NCI-H146 treated with DMSO at 0.1 percent for 48 hours (cell line): ENCODE measurements around the gene ABT1.
"Not testable (repeated sequence)": the region's sequence is repeated elsewhere in the genome, so short reads cannot be mapped to it uniquely, and the experiment has no call there.

ENCODE experiments used
- DNase-seq: peaks from one replicate; lab custom pipeline; 2025; ENCODE audit not compliant: unreplicated experiment; lab: John Stamatoyannopoulos, UW

ABT1 gene

GRCh38 chr6:26596579-26597388, at the start of gene ABT1:
Gene ABT1, plus strand, starts transcription at chr6:26596953. Its CDS starts 30 bp downstream, at chr6:26596983.
- peak; percentile 98 for DNase-seq

GRCh38 chr6:26547363-26547762, 49.4 kb upstream of the ABT1 start:
- DNase-seq = not testable (repeated sequence)

GRCh38 chr6:26550250-26550993, 46.3 kb upstream of the ABT1 start:
- DNase-seq = peak; percentile 91

DNA sequence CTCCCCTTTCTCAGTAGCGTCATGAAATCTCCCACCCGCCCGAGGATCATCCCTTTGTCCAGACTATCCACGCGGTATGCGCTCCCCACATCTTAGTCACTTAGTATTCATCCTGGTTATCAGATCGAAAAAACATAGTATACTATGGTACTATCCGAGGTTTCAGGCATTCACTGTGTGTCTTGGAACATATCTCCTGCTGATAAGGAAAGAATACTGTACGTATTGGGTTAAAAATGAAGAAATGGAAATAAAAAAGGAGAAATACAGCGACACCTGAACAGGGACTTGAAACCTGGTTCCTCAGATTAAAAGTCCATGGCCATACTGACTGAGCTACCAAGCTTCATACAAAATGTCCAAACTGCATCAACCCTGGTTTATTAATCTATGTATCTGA, 44.5 kb upstream of the ABT1 start:
- no peak for DNase-seq

DNA sequence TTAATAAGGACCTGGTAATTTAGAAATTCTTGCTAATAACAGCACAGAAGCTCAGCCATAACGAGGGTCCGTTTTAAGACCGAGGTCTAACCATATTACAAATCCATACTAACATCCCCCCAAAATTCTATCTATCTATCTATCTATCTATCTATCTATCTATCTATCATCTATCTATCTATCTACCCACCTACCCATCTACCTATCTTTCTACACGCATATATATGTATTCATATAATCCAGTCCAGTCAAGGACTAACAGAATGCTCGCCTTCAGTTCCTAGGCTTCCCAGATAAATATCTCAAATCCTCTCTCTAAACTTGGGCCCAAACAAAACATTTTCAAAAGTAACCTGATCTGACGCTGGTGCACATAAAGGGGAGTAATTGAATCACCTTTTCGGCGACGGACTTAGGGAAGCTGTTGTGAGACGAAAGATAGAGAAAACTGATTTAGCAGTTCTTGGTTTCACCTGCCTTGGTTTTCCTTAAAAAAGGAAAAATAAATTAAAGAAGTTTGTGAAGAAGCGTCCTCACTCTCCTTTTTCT, 44.0 kb upstream of the ABT1 start:
- no peak for DNase-seq

- peak; percentile 73 for DNase-seq
These were observed 43.5 kb upstream of the ABT1 start for GRCh38 chr6:26553264-26553634.

GRCh38 chr6:26553635-26554446, 42.9 kb upstream of the ABT1 start:
- peak; percentile 94 for DNase-seq

DNA sequence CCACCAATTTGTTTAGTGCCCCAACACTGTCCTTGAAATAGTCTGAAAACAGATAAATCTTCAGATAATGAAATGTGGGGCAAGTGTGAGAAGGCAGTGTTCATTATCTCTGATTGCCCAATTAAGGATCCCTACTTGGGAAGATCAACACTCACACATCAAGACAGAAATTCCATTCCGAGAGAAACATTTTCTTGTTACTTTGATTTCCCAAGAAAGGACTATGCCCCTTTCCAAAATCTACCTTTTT, 42.4 kb upstream of the ABT1 start:
- no peak for DNase-seq

DNA sequence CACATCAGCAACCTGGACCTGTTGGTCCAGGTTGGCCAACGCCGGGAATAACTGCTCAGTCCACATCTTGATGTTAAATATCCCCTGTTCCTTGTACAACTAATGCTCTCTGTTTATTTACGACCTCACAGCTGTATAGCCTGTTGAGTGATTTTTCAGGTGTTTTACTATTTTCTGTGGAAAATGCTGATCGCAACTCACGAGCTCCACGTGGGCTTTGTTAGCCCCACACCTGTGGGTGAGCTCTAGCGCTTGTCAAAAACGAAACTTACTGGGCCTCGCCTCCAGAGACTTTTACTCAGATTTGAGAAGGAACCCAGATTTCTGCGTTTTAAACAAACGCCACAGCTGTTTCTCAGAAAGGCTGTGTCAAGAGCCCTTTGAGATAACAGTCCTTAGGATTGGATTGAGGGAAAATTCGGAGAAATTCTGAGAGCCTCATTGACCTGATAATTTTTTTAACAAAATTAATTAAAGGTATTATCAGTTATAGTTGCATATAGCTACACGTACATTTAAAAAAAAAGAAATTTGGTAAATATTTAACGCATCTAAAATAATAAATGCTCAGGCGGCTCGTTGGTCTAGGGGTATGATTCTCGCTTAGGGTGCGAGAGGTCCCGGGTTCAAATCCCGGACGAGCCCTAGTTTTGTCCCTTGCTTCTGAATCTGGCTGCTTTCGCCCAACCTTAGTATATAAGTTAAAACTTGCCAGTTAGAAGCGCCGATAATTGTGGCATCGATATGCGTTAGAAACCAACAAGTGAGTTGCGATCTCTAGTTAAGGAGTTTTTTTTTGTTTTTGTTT, 41.9 kb upstream of the ABT1 start:
- DNase-seq = peak; percentile 61

DNA sequence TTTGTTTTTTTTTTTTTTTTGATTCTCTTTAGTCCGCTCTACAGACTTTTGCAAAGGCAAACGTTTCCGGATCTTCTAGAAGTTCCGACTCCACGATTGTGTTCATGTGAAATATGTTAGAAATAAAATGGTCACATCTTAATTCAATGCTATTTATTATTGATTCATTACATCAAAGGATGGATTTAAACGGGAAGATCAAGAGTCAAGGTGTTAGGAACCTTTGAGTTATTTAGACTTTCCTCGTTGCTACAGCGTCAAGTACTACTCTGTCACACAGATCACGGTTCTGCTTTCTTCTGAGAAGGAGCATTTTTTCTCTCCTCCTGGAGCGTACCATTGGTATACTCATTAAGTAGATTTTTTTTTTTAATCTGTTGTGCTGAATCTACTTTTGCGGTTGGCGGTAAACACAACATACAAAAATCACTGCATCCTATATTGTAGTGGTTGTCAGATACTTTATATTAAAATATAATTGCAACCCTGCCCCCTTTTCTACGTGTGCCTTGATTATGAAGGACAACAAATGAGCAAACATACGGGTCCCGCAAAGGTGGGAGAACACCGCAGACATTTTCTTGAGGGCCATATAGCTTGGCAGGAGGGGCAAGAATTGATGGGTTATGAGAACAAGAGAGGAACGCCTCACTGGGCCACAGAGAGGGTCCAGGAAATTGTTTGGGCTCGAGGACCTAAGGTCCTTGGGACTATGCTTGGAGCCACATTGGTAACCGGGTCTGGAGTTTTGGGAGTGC, 41.1 kb upstream of the ABT1 start:
- DNase-seq = peak; percentile 35

- DNase-seq = peak; percentile 93
These were observed 40.3 kb upstream of the ABT1 start for GRCh38 chr6:26556263-26557070.

DNA sequence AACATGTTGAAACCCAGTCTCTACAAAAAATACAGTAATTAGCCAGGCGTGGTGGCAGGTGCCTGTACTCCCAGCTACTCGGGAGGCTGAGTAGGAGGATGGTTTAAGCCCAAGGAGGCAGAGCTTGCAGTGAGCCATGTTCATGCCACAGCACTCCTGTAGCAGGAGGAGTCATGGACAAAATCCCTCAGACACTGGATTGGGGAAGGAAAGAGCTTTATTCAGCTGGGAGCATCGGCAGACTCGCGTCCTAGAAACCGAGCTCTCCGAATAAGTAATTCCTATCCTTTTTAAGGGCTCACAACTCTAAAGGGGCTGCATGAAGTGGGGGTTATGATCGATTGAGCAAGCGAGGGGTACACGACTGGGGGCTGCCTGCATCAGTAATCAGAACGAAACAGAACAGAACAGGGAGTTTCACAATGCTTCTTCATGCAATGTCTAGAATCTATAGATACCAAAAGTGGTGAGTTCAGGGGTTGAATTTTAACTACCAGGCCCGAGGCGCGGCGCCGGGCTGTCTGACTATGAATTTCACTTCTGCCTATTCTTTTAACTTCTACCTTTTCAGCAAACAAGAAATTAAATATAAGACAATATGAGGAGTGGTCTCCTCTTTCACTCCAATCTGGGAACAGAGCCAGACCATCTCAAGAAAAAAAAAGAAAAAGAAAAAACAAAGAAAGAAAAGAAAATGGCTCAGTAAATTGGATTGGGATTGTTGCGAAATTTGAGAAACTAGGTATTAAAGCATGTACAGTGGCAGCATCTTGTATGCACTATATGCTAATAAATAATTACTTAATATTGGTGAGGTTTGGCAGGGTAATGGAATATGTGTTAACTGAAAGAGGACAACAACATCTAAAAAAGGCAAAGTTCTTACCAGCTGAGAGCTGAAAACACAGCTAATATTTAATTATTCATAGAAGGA, 35.0 kb upstream of the ABT1 start:
- DNase-seq = no peak

DNA sequence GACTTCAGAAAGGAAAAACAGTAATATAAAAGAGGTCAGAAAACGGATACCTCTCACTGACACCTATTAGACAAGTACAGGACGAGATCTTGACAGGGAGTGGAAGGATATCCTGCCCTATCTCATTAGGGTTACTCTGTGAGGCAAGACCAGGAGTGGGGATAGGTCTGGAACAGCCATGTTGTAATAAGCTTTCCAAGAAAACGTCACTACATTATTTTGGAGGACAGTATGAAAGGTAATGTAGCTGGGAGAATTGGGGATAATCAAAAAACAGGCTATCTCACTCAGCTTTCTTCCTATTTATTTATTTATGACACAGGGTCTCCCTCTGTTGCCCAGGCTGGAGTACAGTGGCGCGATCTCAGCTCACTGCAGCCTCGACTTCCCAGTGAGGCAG, 33.3 kb upstream of the ABT1 start:
- DNase-seq = no peak

- peak; percentile 81 for DNase-seq
These were observed 27.9 kb upstream of the ABT1 start for GRCh38 chr6:26568601-26569432.

DNA sequence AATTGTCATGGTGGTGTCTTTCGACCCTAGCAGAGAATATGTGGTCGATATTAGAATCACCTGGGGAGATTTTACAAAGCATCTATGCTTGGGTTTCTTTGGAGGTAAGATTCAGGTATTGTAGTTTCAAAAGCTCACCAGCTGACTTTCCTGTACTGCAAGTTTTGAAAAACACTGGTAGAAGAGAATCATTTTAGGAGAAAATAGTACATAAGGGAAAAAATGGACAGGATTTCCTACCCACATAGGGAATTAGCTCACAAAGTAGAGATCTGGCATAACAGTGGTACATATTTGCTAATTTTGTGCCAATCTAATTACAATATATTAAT, 27.4 kb upstream of the ABT1 start:
- DNase-seq = no peak

DNA sequence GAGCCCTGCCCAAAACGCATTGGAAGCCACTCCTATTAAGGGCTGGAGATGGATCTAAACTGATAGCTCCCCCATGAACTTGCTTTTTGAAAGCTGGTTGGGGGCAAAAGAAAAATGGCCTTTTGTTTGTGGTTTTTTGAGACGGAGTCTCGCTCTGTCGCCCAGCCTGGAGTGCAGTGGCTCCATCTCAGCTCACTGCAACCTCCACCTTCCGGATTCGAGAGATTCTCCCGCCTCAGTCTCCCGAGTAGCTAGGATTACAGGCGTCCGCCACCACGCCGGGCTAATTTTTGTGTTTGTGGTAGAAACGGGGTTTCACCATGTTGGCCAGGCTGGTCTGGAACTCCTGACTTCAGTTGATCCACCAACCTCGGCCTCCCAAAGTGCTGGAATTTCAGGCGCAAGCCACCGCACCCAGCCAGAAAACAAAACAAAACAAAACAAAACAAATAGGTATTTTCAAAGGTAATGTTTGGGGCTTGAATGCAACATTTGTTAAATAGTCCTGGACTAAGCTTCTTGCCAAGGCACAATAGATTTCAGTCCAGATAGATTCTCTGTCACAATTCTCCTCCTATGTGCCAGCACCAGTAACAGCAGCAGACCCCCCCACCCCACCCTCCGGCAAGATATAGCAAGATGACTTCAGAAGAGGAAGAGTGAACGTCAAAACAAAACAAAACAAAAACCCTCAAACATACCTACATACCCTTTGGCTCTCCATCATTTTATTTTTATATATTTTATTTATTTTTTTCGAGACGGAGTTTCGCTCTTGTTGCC, 26.5 kb upstream of the ABT1 start:
- no peak for DNase-seq
